ENCODE results near the gene RABGGTA.

The RABGGTA gene

GRCh38 chr14:24278424-24278823 is 7.0 kb upstream of the RABGGTA start:
- no peak for DNase-seq

GRCh38 chr14:24277606-24278321 is 6.4 kb upstream of the RABGGTA start:
- no peak for DNase-seq

- no peak for DNase-seq
These were observed 5.7 kb upstream of the RABGGTA start for GRCh38 chr14:24277071-24277470.

- DNase-seq = peak; percentile 55 to 58
These were observed 2.7 kb upstream of the RABGGTA start for GRCh38 chr14:24274101-24274543.

- no peak for DNase-seq
These were observed 2.1 kb upstream of the RABGGTA start for GRCh38 chr14:24273422-24273998.

GRCh38 chr14:24272467-24272866 is 1.1 kb upstream of the RABGGTA start:
- no peak for DNase-seq

DNA sequence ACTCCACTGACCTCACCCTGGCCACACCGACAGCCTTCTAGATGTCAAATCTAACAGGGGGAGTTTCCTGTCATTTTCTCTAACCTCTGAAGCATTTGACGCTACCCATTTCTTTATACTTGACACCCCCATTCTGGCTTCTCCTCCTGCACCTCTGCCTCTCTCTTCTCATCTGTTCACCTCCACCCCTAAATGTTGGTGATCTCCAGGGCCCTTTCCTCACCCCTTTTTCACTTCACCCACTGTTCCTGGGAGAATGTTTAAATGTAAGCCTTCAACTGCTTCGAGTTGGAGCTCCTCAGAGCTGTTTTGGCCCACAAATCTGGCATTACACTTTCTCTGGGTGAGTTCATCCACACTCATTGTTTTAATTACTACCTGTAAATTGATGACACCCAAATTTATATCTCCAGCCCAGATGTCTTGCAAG is 452 bp upstream of the RABGGTA start:
- no peak for DNase-seq

GRCh38 chr14:24270537-24271133 is 762 bp downstream of the RABGGTA start:
- no peak for DNase-seq

GRCh38 chr14:24269910-24270536 is 1.4 kb downstream of the RABGGTA start:
- DNase-seq = no peak

DNA sequence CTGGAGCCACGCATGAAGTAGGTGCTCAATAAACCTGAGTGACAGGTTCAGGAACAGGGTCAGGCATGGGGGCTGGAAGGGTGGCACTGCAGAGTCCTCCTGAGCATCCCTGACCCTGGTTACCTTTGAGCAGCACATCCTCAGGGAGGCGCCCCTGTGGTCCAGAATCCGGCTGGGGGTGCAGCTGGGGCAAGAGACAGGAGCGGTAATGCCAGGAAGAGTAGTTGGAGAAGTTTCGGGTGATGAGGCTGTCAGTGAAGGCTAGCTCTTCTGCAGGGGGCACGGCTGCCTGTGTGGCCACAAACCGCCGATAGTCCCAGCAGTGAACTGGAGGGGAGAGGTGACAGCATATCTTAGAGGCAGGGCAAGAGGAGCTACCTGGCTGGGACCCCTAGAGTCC is 2.0 kb downstream of the RABGGTA start:
- DNase-seq = no peak

- no peak for DNase-seq
These were observed 3.2 kb downstream of the RABGGTA start for GRCh38 chr14:24268225-24268624.

- DNase-seq = no peak
These were observed 3.9 kb downstream of the RABGGTA start for GRCh38 chr14:24267516-24267915.

GRCh38 chr14:24266344-24267244 is 4.8 kb downstream of the RABGGTA start:
- DNase-seq = no peak

DNA sequence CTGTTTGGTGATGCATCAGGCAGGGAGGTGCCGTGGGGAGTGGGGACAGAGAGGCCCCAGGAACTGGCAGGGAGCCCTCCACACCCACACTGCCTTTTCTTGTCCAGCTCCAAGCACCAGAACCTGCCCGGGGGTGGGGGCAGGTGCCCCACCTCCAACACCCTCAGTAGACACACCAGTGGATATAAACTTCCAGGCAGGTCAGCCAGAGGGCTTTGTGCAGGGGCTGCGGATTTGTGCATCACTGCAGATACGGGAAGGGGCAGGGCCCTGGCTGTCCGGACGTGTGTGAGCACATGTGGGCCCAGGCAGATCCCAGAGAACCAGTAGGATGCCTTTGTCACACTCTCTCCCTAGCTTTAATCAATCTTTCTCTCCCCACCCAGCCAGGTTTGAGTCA is 7.1 kb downstream of the RABGGTA start:
- no peak for DNase-seq

DNA sequence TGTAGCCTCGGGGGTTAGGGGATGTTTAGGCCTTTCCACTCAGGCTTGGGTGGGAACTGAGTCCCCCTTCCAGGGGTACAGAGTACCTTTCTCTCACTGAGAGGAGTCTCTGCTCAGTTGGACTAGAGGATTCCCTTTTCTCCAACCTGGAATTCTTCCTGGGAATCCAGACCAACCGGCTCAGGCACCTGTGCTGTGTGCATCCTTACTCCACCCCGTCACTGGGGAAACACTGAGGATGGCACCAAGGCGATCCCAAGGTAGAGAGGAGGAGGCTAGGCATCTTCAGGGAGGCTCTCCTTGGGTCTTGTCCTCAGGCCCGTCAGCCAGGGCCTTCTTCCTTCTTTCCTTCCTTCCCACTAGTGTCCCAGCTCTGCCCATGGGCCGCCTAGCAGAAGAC is 7.5 kb downstream of the RABGGTA start:
- no peak for DNase-seq

DNA sequence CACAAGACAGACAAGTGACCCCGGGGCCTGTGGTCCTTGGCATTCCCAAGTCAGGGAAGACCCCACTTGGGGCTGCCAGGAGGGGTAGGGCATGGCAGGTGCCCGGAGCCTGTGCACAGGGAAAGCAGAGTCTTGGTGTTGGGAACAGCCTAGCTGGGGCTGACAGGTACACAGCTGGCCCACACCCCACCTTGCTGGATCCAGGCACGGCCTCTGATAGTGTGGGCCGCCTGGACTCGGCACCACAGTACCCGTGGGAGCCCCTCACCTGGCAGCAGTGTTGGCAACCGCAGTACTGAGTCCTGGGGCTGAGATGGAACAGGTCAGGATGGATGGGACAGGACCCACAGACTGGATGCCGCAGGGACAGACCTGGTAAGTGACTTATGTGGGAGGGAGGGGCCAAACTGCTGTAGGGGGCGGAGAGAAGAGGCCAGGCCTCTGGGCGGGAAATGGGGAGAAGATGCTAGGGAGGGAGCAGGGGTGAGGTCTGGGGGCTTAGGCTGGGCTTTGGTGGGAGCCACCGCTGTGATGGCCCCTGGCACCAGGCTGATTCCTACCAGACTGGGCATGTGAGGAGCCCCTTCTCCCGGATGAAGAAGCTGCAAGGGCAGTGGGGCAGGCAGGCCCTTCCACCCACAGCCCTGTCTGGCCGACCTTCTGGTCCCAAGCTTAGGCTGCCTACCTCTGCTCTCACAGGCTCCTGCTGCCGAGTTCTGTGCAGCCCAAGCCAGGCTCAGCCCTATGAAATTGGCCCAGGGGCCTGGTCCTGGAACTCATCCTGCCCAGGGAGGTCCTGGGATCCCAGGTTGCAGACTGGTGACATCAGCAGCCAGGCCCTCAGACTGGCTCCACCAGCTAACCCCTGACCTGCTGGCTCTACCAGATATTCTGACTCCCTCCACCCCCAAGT is 8.3 kb downstream of the RABGGTA start, which contains the start of gene TGM1:
TGM1 (minus strand) TSS at position 357 of the 913 bp plus-strand sequence. CDS start 825 bp downstream, outside the sequence.
- no peak for DNase-seq

- DNase-seq = no peak
These were observed 9.4 kb downstream of the RABGGTA start for GRCh38 chr14:24261969-24262327.

DNA sequence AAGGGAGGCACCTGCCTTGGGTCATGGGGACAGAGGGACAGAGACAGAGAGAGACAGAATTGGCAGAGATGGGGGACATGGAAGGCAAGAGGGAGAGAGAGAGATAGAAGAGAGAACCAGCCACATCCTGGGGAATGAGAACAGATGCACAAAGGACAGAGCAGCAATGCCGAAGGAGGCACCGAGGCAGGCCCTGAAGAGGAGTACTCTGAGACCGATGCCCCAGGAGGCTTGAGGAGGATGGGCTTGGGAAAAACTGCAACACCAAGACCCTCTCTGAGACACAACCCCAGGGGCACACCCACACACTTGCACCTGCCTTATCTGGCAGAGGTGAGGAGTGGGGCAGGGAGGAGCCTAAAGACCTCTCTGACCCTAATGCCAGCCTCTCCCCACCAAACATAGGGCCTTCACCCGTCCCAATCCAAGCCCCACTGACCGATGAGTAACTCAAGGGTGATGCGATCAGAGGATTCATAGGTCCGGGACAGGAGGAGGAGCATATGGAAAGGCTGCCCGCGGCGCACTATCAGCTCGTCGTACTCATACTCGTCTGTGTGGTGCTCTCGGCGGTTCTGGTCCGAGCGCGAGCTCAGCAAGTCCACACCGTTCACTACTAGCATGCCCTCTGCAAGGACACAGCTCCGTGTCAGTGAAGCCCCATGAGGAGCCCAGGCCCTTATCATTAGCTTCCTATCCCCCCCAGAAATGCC is 10.0 kb downstream of the RABGGTA start:
- DNase-seq = no peak

GRCh38 chr14:24260780-24261157 is 10.6 kb downstream of the RABGGTA start:
- no peak for DNase-seq

GRCh38 chr14:24260026-24260779 is 11.2 kb downstream of the RABGGTA start:
- DNase-seq = no peak

All from activated CD4-positive, alpha-beta T cell treated with anti-CD3 and anti-CD28 coated beads for 4 hours (primary cell).